Measurements from ENCODE around the gene GRIN1.
A peak's percentile ranks its signal among the peaks of the same experiment; 100 is the strongest.

The GRIN1 gene

GRCh38 chr9:137166380-137167229 is 27.7 kb downstream of the GRIN1 start:
- TF ChIP-seq ZNF274 (IDR thresholded peaks at IDR 0.05; ENCODE audit: low read depth, low read length): no peak
- no peak overlapping the region for H3K4me3 ChIP-seq (ENCODE audit: low read length)

DNA sequence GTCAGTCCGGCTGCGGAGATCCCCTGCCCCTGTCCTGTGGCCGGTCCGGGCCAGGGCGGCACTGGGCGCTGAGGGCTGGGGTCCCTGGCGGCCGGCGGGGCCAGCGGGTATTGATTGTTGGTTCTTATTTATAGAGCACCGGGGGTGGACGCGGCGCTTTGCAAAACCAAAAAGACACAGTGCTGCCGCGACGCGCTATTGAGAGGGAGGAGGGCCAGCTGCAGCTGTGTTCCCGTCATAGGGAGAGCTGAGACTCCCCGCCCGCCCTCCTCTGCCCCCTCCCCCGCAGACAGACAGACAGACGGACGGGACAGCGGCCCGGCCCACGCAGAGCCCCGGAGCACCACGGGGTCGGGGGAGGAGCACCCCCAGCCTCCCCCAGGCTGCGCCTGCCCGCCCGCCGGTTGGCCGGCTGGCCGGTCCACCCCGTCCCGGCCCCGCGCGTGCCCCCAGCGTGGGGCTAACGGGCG is 28.4 kb downstream of the GRIN1 start:
- TF ChIP-seq ZNF274 (IDR thresholded peaks at IDR 0.05; ENCODE audit: low read depth, low read length): no peak
- H3K4me3 ChIP-seq (ENCODE audit: low read length): no peak overlapping the region

DNA sequence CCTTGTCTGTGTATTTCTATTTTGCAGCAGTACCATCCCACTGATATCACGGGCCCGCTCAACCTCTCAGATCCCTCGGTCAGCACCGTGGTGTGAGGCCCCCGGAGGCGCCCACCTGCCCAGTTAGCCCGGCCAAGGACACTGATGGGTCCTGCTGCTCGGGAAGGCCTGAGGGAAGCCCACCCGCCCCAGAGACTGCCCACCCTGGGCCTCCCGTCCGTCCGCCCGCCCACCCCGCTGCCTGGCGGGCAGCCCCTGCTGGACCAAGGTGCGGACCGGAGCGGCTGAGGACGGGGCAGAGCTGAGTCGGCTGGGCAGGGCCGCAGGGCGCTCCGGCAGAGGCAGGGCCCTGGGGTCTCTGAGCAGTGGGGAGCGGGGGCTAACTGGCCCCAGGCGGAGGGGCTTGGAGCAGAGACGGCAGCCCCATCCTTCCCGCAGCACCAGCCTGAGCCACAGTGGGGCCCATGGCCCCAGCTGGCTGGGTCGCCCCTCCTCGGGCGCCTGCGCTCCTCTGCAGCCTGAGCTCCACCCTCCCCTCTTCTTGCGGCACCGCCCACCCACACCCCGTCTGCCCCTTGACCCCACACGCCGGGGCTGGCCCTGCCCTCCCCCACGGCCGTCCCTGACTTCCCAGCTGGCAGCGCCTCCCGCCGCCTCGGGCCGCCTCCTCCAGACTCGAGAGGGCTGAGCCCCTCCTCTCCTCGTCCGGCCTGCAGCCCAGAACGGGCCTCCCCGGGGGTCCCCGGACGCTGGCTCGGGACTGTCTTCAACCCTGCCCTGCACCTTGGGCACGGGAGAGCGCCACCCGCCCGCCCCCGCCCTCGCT is 29.0 kb downstream of the GRIN1 start:
- no peak overlapping the region; the same call in 1 of the 2 replicates for H3K4me3 ChIP-seq (ENCODE audit: low read length)
- no peak for TF ChIP-seq ZNF274 (IDR thresholded peaks at IDR 0.05; ENCODE audit: low read depth, low read length)

- TF ChIP-seq ZNF274 (IDR thresholded peaks at IDR 0.05; ENCODE audit: low read depth, low read length): no peak
- H3K4me3 ChIP-seq (ENCODE audit: low read length): peak overlapping the region; percentile 49; the same call in 1 of the 2 replicates
These were observed 29.6 kb downstream of the GRIN1 start for GRCh38 chr9:137168573-137168903.

GRCh38 chr9:137168904-137169856 is 30.2 kb downstream of the GRIN1 start:
- TF ChIP-seq ZNF274 (IDR thresholded peaks at IDR 0.05; ENCODE audit: low read depth, low read length): no peak
- H3K4me3 ChIP-seq (ENCODE audit: low read length): peak overlapping the region; percentile 49; the same call in 1 of the 2 replicates

GRCh38 chr9:137169896-137170358 is 31.0 kb downstream of the GRIN1 start, which contains the start of gene LRRC26:
Gene LRRC26 (minus strand): TSS chr9:137170051. CDS start chr9:137169943, 108 bp downstream.
- no peak for TF ChIP-seq ZNF274 (IDR thresholded peaks at IDR 0.05; ENCODE audit: low read depth, low read length)
- H3K4me3 ChIP-seq (ENCODE audit: low read length): peak within 1 kb of the TSS; percentile 49; the same call in 1 of the 2 replicates

- H3K4me3 ChIP-seq (ENCODE audit: low read length): no peak overlapping the region
- no peak for TF ChIP-seq ZNF274 (IDR thresholded peaks at IDR 0.05; ENCODE audit: low read depth, low read length)
These were observed 31.7 kb downstream of the GRIN1 start for GRCh38 chr9:137170486-137171148.

- no peak overlapping the region for H3K4me3 ChIP-seq (ENCODE audit: low read length)
- TF ChIP-seq ZNF274 (IDR thresholded peaks at IDR 0.05; ENCODE audit: low read depth, low read length): no peak
These were observed 32.4 kb downstream of the GRIN1 start for GRCh38 chr9:137171149-137171900.

- TF ChIP-seq ZNF274 (IDR thresholded peaks at IDR 0.05; ENCODE audit: low read depth, low read length): no peak
- H3K4me3 ChIP-seq (ENCODE audit: low read length): no peak overlapping the region
These were observed 34.2 kb downstream of the GRIN1 start for GRCh38 chr9:137172901-137173795.

GRCh38 chr9:137173796-137174664 is 35.1 kb downstream of the GRIN1 start:
- H3K4me3 ChIP-seq (ENCODE audit: low read length): no peak overlapping the region

More at GRCh38 chr9:137173796-137174664, 35.1 kb downstream of the GRIN1 start:
- no peak for TF ChIP-seq ZNF274 (IDR thresholded peaks at IDR 0.05; ENCODE audit: low read depth, low read length)
